HCT116 (cell line): ENCODE data around the gene HBG1. TPM values are rescaled to one million over a fixed set of nuclear protein-coding genes. Genes with fewer than 3 reads are reported as not detected.

Experiments
- ATAC-seq: fragments of 200-7000 bp; cut with Tn5 transposase; 2 replicates; pipeline ENCODE4 v1.9.1; 2020; ENCODE audit warnings: mild to moderate bottlenecking, moderate library complexity
- BruUV-seq: library from RNA; stranded (reverse); fragments of 400-500 nt; replicated peaks from 2 replicates; lab custom pipeline; 2021; lab: Mats Ljungman, UMichigan
- CTCF ChIA-PET: fragments of 300-600 bp; sonication (Branson Sonifier 250); formaldehyde crosslinking; loops from one replicate; lab custom pipeline; 2021; ENCODE audit warnings: antibody characterized with exemption; lab: Charles Lee
- POLR2A ChIA-PET: fragments of 300-600, 350-600 bp; sonication (Branson Sonifier 250); formaldehyde crosslinking; loops from one replicate; lab custom pipeline; 2021; ENCODE audit warnings: antibody characterized with exemption; lab: Charles Lee
- RAD21 ChIA-PET, 2 experiments: fragments of 300-600 bp; sonication (Branson Sonifier 250); formaldehyde crosslinking; loops; one replicate each; lab custom pipeline; 2023; ENCODE audit warnings: low total read pairs in 2 of 2; ENCODE audit not compliant: uncharacterized antibody in 2 of 2, unreplicated experiment in 2 of 2, low non-redundant PET in 1 of 2; lab: Charles Lee
- DNase-seq: peaks from one replicate; pipeline ENCODE4 v3.0.0-alpha.2; 2010; ENCODE audit warnings: low read depth, low spot score
- H2AFZ ChIP-seq: fragments of 200-600 bp; shearing (Covaris generic), sonication (generic); 2 replicates; pipeline ENCODE4 v1.6.1; 2017; ENCODE audit warnings: low read depth, mixed run types, mixed read lengths, antibody characterized with exemption, low read length; ENCODE audit not compliant: poor library complexity, severe bottlenecking
- H3K27ac ChIP-seq: 2 replicates; pipeline ENCODE4 v1.5.1; 2012; ENCODE audit warnings: low read depth, low read length
- H3K27me3 ChIP-seq: fragments of 200-600 bp; sonication (generic); 2 replicates; pipeline ENCODE4 v1.6.1; 2016; ENCODE audit warnings: mixed run types, low read length, mixed read lengths; ENCODE audit not compliant: insufficient read depth
- H3K36me3 ChIP-seq, 2 experiments: fragments of 200-500 bp in 1 of 2; fragments of 200-600 bp in 1 of 2; sonication (Bioruptor generic) in 1 of 2; sonication (generic) in 1 of 2; 2 replicates each; pipeline versions ENCODE4 v1.5.1 to v1.6.1; 2014 to 2016; ENCODE audit warnings: low read length in 2 of 2, inconsistent platforms in 1 of 2, mixed read lengths in 1 of 2, mixed run types in 1 of 2; ENCODE audit not compliant: insufficient read depth in 2 of 2, control insufficient read depth in 1 of 2
- H3K4me1 ChIP-seq, 2 experiments: fragments of 200-600 bp in 1 of 2; sonication (generic) in 1 of 2; 2 replicates each; pipeline versions ENCODE4 v1.5.1 to v1.6.1; 2012 to 2017; ENCODE audit warnings: low read length in 2 of 2, inconsistent platforms in 1 of 2, mild to moderate bottlenecking in 1 of 2, mixed read lengths in 1 of 2, mixed run types in 1 of 2, moderate library complexity in 1 of 2; ENCODE audit not compliant: insufficient read depth in 2 of 2, control insufficient read depth in 1 of 2
- H3K4me2 ChIP-seq: fragments of 200-600 bp; sonication (generic); 2 replicates; pipeline ENCODE4 v1.6.1; 2017; ENCODE audit warnings: mixed run types, low read length, mixed read lengths
- H3K4me3 ChIP-seq, 2 experiments: fragments of 200-600 bp in 1 of 2; sonication (generic) in 1 of 2; replicated peaks in 1 of 2; 2 replicates each; pipeline ENCODE4 v1.5.1; 2011 to 2016; ENCODE audit warnings: low read length in 2 of 2, control low read depth in 1 of 2, low read depth in 1 of 2, mild to moderate bottlenecking in 1 of 2, mixed read lengths in 1 of 2, mixed run types in 1 of 2
- H3K79me2 ChIP-seq: fragments of 200-600 bp; sonication (generic); 2 replicates; pipeline ENCODE4 v1.6.1; 2017; ENCODE audit warnings: mild to moderate bottlenecking, mixed run types, low read length, moderate library complexity, mixed read lengths; ENCODE audit not compliant: insufficient read depth
- H3K9ac ChIP-seq: fragments of 200-600 bp; sonication (generic); 2 replicates; pipeline ENCODE4 v1.6.1; 2016; ENCODE audit warnings: low read length, mixed read lengths
- H3K9me2 ChIP-seq: fragments of 200-600 bp; sonication (generic), shearing (Covaris generic); 2 replicates; pipeline ENCODE4 v1.6.1; 2017; ENCODE audit warnings: mixed run types, mild to moderate bottlenecking, moderate library complexity; ENCODE audit not compliant: insufficient read depth
- H3K9me3 ChIP-seq, 2 experiments: fragments of 200-500 bp in 1 of 2; fragments of 200-600 bp in 1 of 2; sonication (Bioruptor generic) in 1 of 2; sonication (generic) in 1 of 2; 2 replicates each; pipeline ENCODE4 v1.6.1; 2014 to 2017; ENCODE audit warnings: low read length in 2 of 2, mixed read lengths in 2 of 2, inconsistent platforms in 1 of 2, low read depth in 1 of 2, mild to moderate bottlenecking in 1 of 2, mixed run types in 1 of 2, moderate library complexity in 1 of 2; ENCODE audit not compliant: control insufficient read depth in 1 of 2, insufficient read depth in 1 of 2
- H4K20me1 ChIP-seq: fragments of 200-600 bp; sonication (generic), shearing (Covaris generic); 2 replicates; pipeline ENCODE4 v1.6.1; 2017; ENCODE audit warnings: mixed run types, mild to moderate bottlenecking, moderate library complexity; ENCODE audit not compliant: insufficient read depth
- CEBPB ChIP-seq: IDR thresholded peaks from 2 replicates; pipeline ENCODE4 v1.6.1; 2012; ENCODE audit warnings: low read depth
- FOSL1 ChIP-seq: IDR thresholded peaks from 2 replicates; pipeline ENCODE4 v1.6.1; 2012; ENCODE audit warnings: low read depth
- JUND ChIP-seq: IDR thresholded peaks from 2 replicates; pipeline ENCODE4 v1.6.1; 2012
- POLR2A ChIP-seq: IDR thresholded peaks from 2 replicates; pipeline ENCODE4 v1.7.0; 2011; ENCODE audit warnings: borderline replicate concordance; ENCODE audit not compliant: insufficient read depth, insufficient read length; ENCODE audit errors: extremely low read depth
- SRF ChIP-seq: IDR thresholded peaks from 2 replicates; pipeline ENCODE4 v1.6.1; 2012; ENCODE audit warnings: low read depth
- intact Hi-C: fragments of 100-400 bp; cut with micrococcal nuclease; formaldehyde crosslinking; loops from 2 replicates; pipeline ENCODE4 v1.10.0; 2022
- total RNA-seq: library from RNA; stranded (reverse); gene quantifications from one replicate; pipeline ENCODE4 v1.2.1, GENCODE V29; 2021; ENCODE audit not compliant: unreplicated experiment
- TF ChIP-seq, protein P1 (sequence below): IDR thresholded peaks from 2 replicates; pipeline ENCODE4 v1.6.1; 2011; ENCODE audit warnings: mild to moderate bottlenecking, low read length, moderate library complexity; ENCODE audit not compliant: insufficient replicate concordance; ENCODE audit errors: extremely low read depth
- TF ChIP-seq, protein P2 (sequence below), 3 experiments: fragments of 200-600 bp in 1 of 3; sonication (generic) in 1 of 3; IDR thresholded peaks in 2 of 3; conservative IDR thresholded peaks in 1 of 3; 2 replicates each; pipeline ENCODE4 v1.5.1; 2012 to 2017; ENCODE audit warnings: low read depth in 2 of 3, low read length in 2 of 3, antibody characterized with exemption in 1 of 3, borderline replicate concordance in 1 of 3, control low read depth in 1 of 3, mild to moderate bottlenecking in 1 of 3, mixed read lengths in 1 of 3, mixed run types in 1 of 3, moderate library complexity in 1 of 3; ENCODE audit not compliant: insufficient read depth in 1 of 3
- TF ChIP-seq, protein P3 (sequence below): IDR thresholded peaks from 2 replicates; pipeline ENCODE4 v1.6.1; 2012; ENCODE audit warnings: low read depth

HBG1 gene
- total RNA-seq, 1 experiment from 2014 or later, result 3.6 TPM

DNA sequence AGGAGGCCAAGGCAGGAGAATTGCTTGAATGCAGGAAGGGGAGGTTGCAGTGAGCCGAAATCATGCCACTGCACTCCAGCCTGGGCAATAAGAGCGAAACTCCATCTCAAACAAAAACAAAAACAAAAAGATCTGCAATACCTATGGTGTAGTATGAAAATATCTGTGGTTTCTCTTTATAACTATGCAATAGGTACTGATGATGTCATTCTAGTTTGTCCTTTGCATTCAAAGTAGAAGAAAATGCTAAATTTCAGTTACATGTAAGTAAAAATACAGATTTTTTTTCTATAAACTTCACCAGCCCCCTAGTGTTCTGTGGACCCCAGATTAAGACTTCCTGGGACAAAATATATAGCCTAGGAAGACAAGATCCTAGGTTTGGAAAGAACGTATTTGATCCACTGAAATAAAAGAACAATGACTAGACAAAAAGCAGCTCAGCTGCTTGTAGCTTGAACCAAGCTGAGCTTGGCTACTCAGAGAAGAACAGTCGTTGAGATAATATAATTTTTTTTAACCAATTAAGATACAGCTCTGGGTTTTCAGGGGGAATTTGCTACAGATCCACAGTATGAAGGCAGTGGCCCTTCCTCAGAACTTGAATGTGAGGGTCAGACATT lies 22.8 kb upstream of the HBG1 start:
- POLR2A ChIA-PET, result no interaction called here

More for the DNA sequence above, 22.8 kb upstream of the HBG1 start:
- intact Hi-C loops, result no loop called here
- Histone ChIP-seq H4K20me1 (no peaks in the 10 kb centered on the region), H2AFZ (no peak overlapping the region), H3K79me2 (no peaks in the 10 kb centered on the region), H3K4me1 (peaks cover 0 to 5% of the 10 kb centered on the region in 2 experiments; a peak in 1 of 4 replicates), H3K27ac (no peak overlapping the region), H3K9me2 (no peaks in the 10 kb centered on the region), H3K4me2 (no peak overlapping the region), H3K36me3 (peaks cover 0 to 8% of the 10 kb centered on the region in 2 experiments; a peak in 1 of 4 replicates), H3K9ac (no peak overlapping the region), H3K9me3 (no peaks in the 10 kb centered on the region), H3K27me3 (no peaks in the 10 kb centered on the region), H3K4me3 (no peak overlapping the region)
- CTCF ChIA-PET, result no interaction called here
- no TSS peak for BruUV-seq
- TF ChIP-seq JUND, result no peak
- no peak for TF ChIP-seq FOSL1
- TF ChIP-seq, protein P1, sequence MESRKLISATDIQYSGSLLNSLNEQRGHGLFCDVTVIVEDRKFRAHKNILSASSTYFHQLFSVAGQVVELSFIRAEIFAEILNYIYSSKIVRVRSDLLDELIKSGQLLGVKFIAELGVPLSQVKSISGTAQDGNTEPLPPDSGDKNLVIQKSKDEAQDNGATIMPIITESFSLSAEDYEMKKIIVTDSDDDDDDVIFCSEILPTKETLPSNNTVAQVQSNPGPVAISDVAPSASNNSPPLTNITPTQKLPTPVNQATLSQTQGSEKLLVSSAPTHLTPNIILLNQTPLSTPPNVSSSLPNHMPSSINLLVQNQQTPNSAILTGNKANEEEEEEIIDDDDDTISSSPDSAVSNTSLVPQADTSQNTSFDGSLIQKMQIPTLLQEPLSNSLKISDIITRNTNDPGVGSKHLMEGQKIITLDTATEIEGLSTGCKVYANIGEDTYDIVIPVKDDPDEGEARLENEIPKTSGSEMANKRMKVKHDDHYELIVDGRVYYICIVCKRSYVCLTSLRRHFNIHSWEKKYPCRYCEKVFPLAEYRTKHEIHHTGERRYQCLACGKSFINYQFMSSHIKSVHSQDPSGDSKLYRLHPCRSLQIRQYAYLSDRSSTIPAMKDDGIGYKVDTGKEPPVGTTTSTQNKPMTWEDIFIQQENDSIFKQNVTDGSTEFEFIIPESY, result no peak
- TF ChIP-seq POLR2A, result no peak
- TF ChIP-seq, protein P2, sequence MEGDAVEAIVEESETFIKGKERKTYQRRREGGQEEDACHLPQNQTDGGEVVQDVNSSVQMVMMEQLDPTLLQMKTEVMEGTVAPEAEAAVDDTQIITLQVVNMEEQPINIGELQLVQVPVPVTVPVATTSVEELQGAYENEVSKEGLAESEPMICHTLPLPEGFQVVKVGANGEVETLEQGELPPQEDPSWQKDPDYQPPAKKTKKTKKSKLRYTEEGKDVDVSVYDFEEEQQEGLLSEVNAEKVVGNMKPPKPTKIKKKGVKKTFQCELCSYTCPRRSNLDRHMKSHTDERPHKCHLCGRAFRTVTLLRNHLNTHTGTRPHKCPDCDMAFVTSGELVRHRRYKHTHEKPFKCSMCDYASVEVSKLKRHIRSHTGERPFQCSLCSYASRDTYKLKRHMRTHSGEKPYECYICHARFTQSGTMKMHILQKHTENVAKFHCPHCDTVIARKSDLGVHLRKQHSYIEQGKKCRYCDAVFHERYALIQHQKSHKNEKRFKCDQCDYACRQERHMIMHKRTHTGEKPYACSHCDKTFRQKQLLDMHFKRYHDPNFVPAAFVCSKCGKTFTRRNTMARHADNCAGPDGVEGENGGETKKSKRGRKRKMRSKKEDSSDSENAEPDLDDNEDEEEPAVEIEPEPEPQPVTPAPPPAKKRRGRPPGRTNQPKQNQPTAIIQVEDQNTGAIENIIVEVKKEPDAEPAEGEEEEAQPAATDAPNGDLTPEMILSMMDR (IDR thresholded peaks at IDR 0.05 in 2 of 3, conservative IDR thresholded peaks at IDR 0.05 in 1 of 3; ENCODE audit: borderline replicate concordance in 1 of 3, insufficient read depth in 1 of 3, low read depth in 2 of 3, low read length in 2 of 3), result no peak
- no peak for TF ChIP-seq SRF
- TF ChIP-seq, protein P3, sequence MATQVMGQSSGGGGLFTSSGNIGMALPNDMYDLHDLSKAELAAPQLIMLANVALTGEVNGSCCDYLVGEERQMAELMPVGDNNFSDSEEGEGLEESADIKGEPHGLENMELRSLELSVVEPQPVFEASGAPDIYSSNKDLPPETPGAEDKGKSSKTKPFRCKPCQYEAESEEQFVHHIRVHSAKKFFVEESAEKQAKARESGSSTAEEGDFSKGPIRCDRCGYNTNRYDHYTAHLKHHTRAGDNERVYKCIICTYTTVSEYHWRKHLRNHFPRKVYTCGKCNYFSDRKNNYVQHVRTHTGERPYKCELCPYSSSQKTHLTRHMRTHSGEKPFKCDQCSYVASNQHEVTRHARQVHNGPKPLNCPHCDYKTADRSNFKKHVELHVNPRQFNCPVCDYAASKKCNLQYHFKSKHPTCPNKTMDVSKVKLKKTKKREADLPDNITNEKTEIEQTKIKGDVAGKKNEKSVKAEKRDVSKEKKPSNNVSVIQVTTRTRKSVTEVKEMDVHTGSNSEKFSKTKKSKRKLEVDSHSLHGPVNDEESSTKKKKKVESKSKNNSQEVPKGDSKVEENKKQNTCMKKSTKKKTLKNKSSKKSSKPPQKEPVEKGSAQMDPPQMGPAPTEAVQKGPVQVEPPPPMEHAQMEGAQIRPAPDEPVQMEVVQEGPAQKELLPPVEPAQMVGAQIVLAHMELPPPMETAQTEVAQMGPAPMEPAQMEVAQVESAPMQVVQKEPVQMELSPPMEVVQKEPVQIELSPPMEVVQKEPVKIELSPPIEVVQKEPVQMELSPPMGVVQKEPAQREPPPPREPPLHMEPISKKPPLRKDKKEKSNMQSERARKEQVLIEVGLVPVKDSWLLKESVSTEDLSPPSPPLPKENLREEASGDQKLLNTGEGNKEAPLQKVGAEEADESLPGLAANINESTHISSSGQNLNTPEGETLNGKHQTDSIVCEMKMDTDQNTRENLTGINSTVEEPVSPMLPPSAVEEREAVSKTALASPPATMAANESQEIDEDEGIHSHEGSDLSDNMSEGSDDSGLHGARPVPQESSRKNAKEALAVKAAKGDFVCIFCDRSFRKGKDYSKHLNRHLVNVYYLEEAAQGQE, result no peak
- TF ChIP-seq CEBPB, result no peak
- ATAC-seq (no peak), DNase-seq (no peak)
- RAD21 ChIA-PET, result no interaction called here
